GM19468 (cell line): Measurements from ENCODE around the gene SOBP.

Experiments
- ATAC-seq: cut with Tn5 transposase; IDR thresholded peaks from one replicate; pipeline ENCODE4 v1.9.1; 2021; ENCODE audit warnings: mild to moderate bottlenecking, moderate library complexity, moderate number of reproducible peaks; ENCODE audit not compliant: unreplicated experiment; ENCODE audit errors: extremely low read depth

SOBP gene

GRCh38 chr6:107652526-107653182 lies 162.7 kb downstream of the SOBP start:
- ATAC-seq: no peak

DNA sequence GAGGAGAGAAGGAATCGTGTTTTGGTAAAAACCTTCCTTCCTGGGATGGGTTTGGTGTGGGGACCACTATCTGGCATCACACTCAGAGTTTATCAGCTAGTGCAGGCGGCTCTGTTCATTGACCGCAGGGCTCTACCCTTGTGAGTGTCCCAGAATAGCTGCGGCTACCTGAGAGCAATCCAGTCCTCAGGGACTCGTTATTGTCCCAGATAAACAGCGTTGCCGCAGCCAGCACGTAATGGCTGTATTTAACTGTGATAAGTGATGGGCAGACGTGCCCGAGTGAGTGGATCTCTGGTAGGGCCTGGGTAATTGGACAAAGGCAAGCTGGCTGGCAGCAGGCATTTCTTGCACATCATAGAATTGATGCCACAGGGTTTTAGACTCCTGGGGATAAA lies 163.3 kb downstream of the SOBP start:
- no peak for ATAC-seq

DNA sequence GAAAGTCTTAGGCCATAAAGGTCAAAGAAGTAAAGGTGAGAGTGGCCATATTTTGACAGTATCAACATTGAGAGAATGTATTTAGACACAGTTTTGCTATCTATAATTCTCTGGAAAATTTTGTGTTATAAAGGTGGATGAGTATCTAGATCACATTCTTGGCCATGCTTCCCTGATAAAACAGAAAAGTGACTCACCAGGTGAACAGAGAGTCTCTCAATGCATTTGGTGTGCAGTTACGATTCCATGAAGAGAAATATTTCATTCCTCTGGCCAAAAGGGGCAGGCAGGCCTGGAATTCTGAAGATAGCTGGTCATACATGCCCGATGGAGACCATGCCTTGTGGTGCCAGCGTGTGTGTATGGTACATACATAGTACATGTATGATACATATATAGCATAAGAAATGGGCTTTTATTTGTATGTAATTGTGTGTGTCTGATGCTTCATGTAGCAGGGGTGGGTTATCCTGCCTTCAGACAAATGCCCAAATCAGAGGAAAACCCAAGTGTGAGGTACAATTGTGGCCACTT lies 164.0 kb downstream of the SOBP start:
- ATAC-seq: no peak

DNA sequence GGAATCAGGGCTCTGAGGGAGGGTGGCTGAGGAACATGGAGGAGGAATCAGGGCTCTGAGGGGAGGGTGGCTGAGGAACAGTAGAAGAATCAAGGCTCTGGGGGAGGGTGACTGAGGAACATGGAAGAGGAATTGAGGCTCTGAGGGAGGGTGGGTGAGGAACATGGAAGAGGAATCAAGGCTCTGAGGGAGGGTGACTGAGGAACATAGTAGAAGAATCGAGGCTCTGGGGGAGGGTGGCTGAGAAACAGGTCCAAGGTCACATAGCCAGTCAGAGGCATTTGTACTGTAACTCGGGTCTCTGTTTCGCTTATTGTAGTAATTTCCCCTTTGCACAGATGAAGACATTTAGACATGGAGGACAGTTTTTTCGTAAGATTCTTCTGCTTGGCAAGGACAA lies 164.8 kb downstream of the SOBP start:
- ATAC-seq: no peak

- no peak for ATAC-seq
These were observed 165.3 kb downstream of the SOBP start for GRCh38 chr6:107655245-107655644.

DNA sequence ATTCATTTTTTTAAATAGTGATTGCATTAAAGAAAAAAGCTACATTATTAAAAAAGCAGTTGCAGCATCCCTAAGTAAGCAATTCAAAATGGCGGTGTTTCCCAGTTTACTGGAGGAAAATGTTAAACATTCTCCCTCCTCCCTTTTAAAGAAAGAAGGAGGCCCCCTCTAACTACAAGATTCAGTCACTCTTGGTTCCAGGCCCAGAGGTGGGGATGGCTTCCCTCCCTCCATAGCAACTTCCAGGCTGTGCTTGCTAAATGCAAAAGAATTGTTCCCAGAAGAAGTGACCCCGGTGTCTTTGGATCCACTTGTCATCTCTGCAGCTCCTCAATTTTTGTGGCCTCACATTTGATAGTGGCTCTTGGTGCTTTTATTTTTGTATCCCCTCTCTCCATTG lies 165.9 kb downstream of the SOBP start:
- no peak for ATAC-seq

DNA sequence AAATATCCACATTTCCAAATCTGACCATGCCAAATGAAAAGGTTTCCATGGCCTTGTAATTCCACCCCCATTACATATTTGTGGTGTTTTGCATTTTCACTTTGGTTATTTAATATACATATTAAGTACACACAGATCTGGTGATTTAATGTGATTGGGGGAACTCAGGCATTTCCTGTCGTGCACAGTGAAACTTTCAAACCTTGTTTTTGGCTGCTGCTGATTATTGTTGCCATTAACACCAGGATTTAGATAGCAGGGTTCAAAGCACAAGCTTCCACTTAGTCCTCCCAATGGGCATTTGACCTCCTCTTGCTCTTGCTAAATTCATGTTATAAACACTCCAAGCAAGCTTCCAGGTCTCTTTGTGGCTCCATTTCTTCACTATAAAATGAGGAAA lies 166.5 kb downstream of the SOBP start:
- ATAC-seq: no peak

DNA sequence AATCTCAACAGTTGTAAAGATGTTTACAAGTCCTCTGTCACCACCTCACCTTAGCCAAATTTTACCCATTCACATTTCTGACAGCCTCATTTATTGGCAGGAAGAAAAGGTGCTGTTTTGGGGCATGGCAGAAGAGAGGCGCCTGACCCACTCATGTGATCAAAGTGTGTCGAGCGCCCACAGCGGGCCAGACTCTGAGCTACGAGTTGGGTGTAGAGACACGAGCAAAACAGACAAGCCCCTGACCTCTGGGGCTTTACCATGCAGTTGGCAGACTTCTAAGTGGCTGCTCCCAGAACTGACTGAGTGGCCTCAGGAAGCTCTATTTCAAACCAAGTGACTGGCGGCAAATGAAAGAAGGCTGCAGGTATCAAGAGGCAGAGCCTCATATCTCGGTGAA lies 167.0 kb downstream of the SOBP start:
- ATAC-seq: no peak

- ATAC-seq: no peak
These were observed 167.4 kb downstream of the SOBP start for GRCh38 chr6:107657373-107657754.

- peak; percentile 90 for ATAC-seq
These were observed 168.0 kb downstream of the SOBP start for GRCh38 chr6:107657755-107658461.

GRCh38 chr6:107658920-107659865 lies 169.3 kb downstream of the SOBP start:
- no peak for ATAC-seq

- ATAC-seq: no peak
These were observed 170.9 kb downstream of the SOBP start for GRCh38 chr6:107660839-107661238.

DNA sequence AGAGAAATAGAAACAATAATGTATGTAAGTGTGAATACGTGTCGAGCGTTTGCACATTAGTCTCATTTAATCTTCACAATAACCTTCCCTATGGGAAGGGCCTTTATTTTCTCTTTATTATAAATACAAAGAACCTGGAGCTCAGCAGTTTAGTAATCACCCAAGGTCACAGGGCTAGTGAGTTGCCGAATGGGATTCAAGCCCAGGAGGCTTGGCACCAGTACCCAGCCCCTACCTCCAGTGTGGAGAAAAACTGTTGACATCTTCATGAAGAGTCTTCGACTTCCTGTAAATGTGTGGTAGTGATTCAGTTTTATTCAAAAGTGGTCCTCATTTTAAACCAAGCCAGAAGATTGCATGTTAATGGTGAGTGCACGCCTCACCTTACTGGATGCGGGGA lies 171.4 kb downstream of the SOBP start:
- no peak for ATAC-seq

- ATAC-seq: no peak
These were observed 172.4 kb downstream of the SOBP start for GRCh38 chr6:107662333-107662732.

GRCh38 chr6:107663308-107663707 lies 173.4 kb downstream of the SOBP start:
- ATAC-seq: no peak

- ATAC-seq: no peak
These were observed 175.5 kb downstream of the SOBP start for GRCh38 chr6:107665382-107665781.

DNA sequence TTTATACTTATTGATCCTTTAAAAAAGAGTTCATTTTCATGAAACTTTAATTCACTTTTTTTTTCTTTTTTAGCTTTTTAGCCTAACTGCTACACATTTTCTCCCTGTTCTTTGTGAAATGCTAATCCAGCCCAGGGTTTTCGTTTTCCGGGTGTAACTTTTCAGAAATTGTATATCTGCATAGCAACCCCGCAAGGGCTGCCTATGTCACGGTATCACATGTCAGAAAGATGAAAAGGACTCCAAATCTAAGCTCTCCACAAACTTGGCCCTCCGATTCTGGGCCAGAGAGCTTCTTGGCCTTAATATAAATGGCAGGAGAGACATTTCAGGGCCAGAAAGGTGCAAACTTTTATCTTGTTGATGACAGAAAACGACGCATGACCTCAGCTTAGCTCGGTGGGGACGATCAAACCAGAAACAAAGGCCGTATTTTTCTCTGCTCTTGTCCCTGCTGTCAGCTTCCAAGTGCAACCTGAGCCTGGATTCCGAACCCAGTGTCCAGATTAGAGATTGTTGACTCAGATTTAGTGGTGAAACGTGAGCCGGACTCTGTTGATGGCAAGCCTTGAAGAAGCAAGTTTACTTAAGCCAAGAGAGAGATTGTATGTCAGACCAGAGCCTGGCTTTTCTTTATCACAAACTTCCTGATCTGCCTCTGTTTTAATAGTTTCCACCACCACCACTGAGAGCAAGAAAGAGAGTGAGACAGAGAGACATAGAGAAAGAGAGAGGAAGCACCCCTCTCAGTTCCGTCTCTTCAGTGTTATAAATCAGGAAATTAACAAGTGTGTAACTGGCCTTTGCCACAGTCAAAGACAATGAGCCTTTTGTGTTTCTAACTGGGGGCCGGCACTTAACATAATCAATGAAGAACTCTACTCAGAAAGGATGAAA lies 176.4 kb downstream of the SOBP start:
- no peak for ATAC-seq

GRCh38 chr6:107666981-107667601 lies 177.2 kb downstream of the SOBP start:
- ATAC-seq: no peak

- ATAC-seq: no peak
These were observed 177.9 kb downstream of the SOBP start for GRCh38 chr6:107667790-107668189.
